ENCODE results near the gene HLF. TPM values are rescaled to one million over a fixed set of nuclear protein-coding genes. Genes with fewer than 3 reads are reported as not detected.

HLF gene
- total and polyA plus RNA-seq, 2 donors, result 7.7 to 31.4 TPM

DNA sequence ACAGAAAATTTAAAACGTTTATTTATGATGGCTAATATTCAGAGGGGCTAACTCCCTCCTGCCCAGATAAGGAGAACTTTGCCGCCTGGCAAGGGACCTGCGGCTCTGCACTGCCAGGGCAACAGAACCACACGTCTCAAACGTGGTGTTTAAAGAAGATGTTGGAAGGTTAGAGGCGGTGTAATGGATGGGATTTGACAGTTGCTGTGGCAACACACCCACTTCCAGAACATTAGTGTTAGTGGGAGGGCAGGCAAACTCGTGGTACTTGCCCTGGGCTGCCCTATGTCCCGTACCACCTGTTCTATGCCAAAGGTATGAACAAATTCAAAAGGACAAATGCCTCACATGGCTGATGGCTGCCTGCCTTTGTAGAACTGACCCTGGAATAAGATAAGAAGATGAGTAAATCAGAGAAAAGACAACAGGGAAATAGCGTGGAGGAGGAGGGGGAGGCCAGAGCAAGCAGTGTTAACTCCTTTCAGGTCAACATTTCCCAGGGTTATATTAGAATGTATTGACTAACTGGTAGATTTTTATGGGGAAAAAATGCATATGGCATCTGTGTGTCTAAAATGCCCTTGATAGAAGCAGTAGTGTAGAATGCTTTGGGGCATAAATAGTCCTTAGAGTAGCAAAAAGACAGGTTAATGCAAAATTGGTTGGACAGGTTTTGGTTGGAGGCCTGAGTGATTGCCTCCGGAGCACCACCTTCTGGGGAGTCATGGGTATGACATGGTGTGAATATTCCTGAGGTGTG lies 30.8 kb downstream of the HLF start:
- no peak for DNase-seq (ENCODE audit: extremely low spot score)
- no peaks in the 10 kb centered on the region for H3K4me1 ChIP-seq (ENCODE audit: insufficient read depth)
- H3K4me3 ChIP-seq (ENCODE audit: low read depth, low read length), result no peak overlapping the region
- 55% methylated on average over 10 of the region's 10 CpGs for WGBS
- H3K36me3 ChIP-seq (ENCODE audit: insufficient read depth), result no peaks in the 10 kb centered on the region
- no peak overlapping the region for H3K27ac ChIP-seq (ENCODE audit: low read depth)

DNA sequence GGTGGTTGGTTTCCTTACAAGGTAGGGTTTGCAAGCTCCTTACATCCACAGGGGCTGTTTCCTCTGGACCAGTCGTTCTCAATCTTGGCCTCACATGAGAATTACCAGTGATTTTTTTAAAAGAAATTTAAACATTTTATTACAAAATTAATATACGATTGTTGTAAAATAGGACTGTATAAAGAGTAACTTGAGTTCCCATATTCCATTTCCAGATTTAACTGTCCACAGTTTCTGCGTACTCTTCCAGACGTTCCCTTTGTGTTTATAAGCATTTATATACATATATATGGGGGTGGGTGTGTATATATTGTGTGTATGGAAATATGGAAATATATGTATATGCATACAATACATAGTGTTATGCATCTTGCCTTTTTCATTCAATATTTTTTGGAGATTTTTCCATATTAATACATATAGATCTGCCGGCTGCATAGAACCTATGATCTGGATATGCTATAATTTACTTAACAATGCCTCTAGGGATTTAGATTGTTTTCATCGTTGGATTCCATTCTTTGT lies 31.5 kb downstream of the HLF start:
- Histone ChIP-seq H3K27ac (ENCODE audit: low read depth) (no peak overlapping the region), H3K36me3 (ENCODE audit: insufficient read depth) (no peaks in the 10 kb centered on the region), H3K4me3 (ENCODE audit: low read depth, low read length) (no peak overlapping the region), H3K4me1 (ENCODE audit: insufficient read depth) (no peaks in the 10 kb centered on the region)
- WGBS, result 58% methylated on average over 6 of the region's 6 CpGs
- no peak for DNase-seq (ENCODE audit: extremely low spot score)

- DNase-seq (ENCODE audit: extremely low spot score), result no peak
These were observed 31.9 kb downstream of the HLF start for GRCh38 chr17:55296699-55297098.

DNA sequence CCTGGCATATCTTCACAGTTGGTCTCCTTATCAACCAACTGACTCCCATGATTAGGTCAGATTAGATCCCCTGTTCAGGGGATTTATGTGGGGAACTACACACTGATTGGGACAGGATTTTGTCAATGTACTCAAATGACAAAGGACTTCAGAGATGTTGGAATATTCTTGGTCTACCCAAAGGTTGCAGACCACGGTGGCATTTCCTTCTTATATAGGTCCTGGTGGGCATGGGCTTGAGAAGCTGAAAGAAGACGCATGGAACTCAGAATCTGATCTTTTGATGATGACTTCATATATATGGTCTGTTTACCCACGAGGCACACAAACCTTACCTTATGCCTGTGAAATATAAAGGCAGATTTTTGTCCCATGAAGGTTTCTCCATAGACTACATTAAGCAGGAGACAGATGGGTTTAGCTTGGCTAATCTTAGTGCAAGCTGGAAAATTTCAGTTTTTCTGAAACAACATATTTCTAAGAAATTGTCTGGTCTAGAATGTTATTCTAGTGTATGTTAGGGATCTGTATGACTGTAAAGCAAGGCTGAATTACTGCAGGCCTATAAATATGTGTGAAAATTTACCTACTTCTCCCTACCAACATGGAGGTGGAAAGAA lies 33.5 kb downstream of the HLF start:
- no peak overlapping the region for H3K27ac ChIP-seq (ENCODE audit: low read depth)
- H3K4me3 ChIP-seq (ENCODE audit: low read depth, low read length), result no peak overlapping the region
- H3K4me1 ChIP-seq (ENCODE audit: insufficient read depth), result no peaks in the 10 kb centered on the region
- no peaks in the 10 kb centered on the region for H3K36me3 ChIP-seq (ENCODE audit: insufficient read depth)
- WGBS, result 89% methylated on average over 3 of the region's 3 CpGs
- DNase-seq (ENCODE audit: extremely low spot score), result no peak

More at GRCh38 chr17:55296699-55297098, 31.9 kb downstream of the HLF start:
- Histone ChIP-seq H3K27ac (ENCODE audit: low read depth) (no peak overlapping the region), H3K36me3 (ENCODE audit: insufficient read depth) (no peaks in the 10 kb centered on the region), H3K4me1 (ENCODE audit: insufficient read depth) (no peaks in the 10 kb centered on the region), H3K4me3 (ENCODE audit: low read depth, low read length) (no peak overlapping the region)
- WGBS, result 93% methylated on average over 1 of the region's 1 CpG

GRCh38 chr17:55299162-55299838 lies 34.5 kb downstream of the HLF start:
- Histone ChIP-seq H3K4me1 (ENCODE audit: insufficient read depth) (no peaks in the 10 kb centered on the region), H3K36me3 (ENCODE audit: insufficient read depth) (no peaks in the 10 kb centered on the region), H3K27ac (ENCODE audit: low read depth) (no peak overlapping the region), H3K4me3 (ENCODE audit: low read depth, low read length) (no peak overlapping the region)
- DNase-seq (ENCODE audit: extremely low spot score), result no peak
- WGBS, result 95% methylated on average over 10 of the region's 10 CpGs

GRCh38 chr17:55299890-55300289 lies 35.1 kb downstream of the HLF start:
- H3K4me3 ChIP-seq (ENCODE audit: low read depth, low read length), result no peak overlapping the region
- no peak for DNase-seq (ENCODE audit: extremely low spot score)
- no peaks in the 10 kb centered on the region for H3K36me3 ChIP-seq (ENCODE audit: insufficient read depth)
- H3K27ac ChIP-seq (ENCODE audit: low read depth), result no peak overlapping the region
- WGBS, result 94% methylated on average over 4 of the region's 4 CpGs
- no peaks in the 10 kb centered on the region for H3K4me1 ChIP-seq (ENCODE audit: insufficient read depth)

- Histone ChIP-seq H3K4me1 (ENCODE audit: insufficient read depth) (no peaks in the 10 kb centered on the region), H3K27ac (ENCODE audit: low read depth) (no peak overlapping the region), H3K4me3 (ENCODE audit: low read depth, low read length) (no peak overlapping the region), H3K36me3 (ENCODE audit: insufficient read depth) (no peaks in the 10 kb centered on the region)
- WGBS, result 94% methylated on average over 6 of the region's 6 CpGs
- no peak for DNase-seq (ENCODE audit: extremely low spot score)
These were observed 35.9 kb downstream of the HLF start for GRCh38 chr17:55300479-55301290.

DNA sequence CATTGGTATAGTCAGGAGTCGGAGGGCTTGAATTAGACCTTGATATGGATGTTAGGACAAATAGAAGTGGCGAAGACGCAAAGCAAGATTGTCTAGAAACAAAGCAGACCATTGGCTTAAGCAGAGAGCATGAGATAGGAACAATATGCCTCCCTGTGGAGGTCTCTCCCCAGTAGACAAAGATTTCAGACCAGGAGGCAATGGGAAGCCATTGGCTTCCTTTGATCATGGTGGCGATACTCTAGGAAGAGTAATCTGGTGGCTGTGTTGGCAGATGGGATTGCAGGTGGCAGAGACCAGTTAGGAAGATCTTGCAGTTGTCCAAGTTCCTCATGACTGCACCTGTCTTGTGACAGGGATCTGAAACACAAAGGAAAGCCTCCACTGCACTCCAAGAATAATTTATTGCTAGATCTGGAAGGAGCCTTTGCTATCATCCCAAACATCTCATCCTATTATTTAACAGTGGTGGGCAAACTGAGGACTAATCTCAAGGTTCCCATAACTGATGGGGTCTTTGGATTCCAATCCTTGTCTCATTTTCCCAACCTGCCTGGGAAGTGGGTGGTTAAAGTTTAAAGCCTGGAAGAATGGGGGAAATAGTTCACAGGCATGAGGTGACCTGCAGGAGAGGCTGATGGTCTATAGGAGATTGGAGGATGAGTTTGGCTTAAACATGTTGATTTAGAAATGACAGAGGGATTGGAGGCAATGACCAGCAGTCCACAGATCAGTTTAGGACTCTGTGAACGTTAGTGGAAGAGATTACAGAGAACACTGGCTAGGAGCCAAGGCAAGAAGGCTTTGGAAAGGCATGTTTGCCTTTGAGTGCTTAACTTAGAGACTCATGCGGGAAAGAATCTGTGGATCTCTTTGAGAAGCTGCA lies 37.0 kb downstream of the HLF start:
- 70% methylated on average over 6 of the region's 6 CpGs for WGBS
- Histone ChIP-seq H3K4me1 (ENCODE audit: insufficient read depth) (no peaks in the 10 kb centered on the region), H3K4me3 (ENCODE audit: low read depth, low read length) (no peak overlapping the region), H3K27ac (ENCODE audit: low read depth) (no peak overlapping the region), H3K36me3 (ENCODE audit: insufficient read depth) (no peaks in the 10 kb centered on the region)
- no peak for DNase-seq (ENCODE audit: extremely low spot score)

GRCh38 chr17:55302407-55302787 lies 37.6 kb downstream of the HLF start:
- no peaks in the 10 kb centered on the region for H3K36me3 ChIP-seq (ENCODE audit: insufficient read depth)
- 69% methylated on average over 6 of the region's 6 CpGs for WGBS
- no peak for DNase-seq (ENCODE audit: extremely low spot score)
- no peaks in the 10 kb centered on the region for H3K4me1 ChIP-seq (ENCODE audit: insufficient read depth)
- no peak overlapping the region for H3K27ac ChIP-seq (ENCODE audit: low read depth)
- no peak overlapping the region for H3K4me3 ChIP-seq (ENCODE audit: low read depth, low read length)

DNA sequence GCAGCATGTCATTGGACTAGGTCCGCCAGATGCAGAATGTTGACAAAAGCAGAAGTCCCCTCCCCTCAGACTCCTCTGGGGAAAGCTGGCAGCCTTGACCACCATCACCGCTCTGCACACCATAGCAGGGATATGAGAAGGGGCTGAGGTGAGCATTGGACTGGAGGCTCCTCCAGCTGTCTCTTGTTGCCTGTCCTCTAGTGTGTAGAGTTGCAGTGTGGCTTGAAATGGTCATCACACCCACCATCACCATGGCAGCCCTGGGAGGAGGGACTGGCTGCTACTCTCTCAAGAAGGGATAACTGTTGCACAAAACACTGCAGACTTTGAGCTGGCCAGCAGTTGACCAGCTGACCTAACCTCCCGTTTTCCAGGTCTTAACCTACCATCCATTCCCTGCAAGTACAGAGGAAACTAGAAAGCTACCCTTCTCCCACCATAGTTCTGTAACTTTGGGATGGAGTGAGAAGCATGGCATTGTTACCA lies 38.3 kb downstream of the HLF start:
- 82% methylated on average over 3 of the region's 3 CpGs for WGBS
- no peak overlapping the region for H3K27ac ChIP-seq (ENCODE audit: low read depth)
- no peak for DNase-seq (ENCODE audit: extremely low spot score)
- no peaks in the 10 kb centered on the region for H3K4me1 ChIP-seq (ENCODE audit: insufficient read depth)
- no peak overlapping the region for H3K4me3 ChIP-seq (ENCODE audit: low read depth, low read length)
- no peaks in the 10 kb centered on the region for H3K36me3 ChIP-seq (ENCODE audit: insufficient read depth)

DNA sequence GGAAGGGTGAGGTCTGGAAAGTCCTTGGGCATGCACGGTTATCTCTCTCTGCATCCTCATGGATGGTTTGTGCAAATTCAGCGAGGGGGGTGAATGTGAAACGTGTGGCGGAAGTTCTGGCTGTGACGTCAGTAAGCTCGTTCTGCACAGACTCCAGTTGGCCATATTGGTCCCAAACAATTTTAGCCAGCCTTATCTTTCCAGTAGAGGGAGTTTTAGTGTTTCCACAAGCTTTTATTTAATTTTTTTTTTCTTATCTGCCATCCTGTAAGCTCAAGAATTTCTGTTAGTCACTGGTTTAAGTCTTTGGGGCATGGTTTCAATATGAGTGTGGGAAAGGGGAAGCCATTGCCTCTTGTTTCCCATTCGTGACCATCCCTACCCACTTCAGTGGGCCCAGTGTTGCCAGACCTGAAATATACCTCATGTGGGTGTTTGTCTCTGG lies 39.0 kb downstream of the HLF start:
- no peak for DNase-seq (ENCODE audit: extremely low spot score)
- Histone ChIP-seq H3K36me3 (ENCODE audit: insufficient read depth) (no peaks in the 10 kb centered on the region), H3K4me1 (ENCODE audit: insufficient read depth) (no peaks in the 10 kb centered on the region), H3K27ac (ENCODE audit: low read depth) (no peak overlapping the region), H3K4me3 (ENCODE audit: low read depth, low read length) (no peak overlapping the region)
- 45% methylated on average over 7 of the region's 7 CpGs for WGBS

GRCh38 chr17:55304171-55304859 lies 39.6 kb downstream of the HLF start:
- Histone ChIP-seq H3K4me1 (ENCODE audit: insufficient read depth) (no peaks in the 10 kb centered on the region), H3K27ac (ENCODE audit: low read depth) (no peak overlapping the region), H3K4me3 (ENCODE audit: low read depth, low read length) (no peak overlapping the region), H3K36me3 (ENCODE audit: insufficient read depth) (no peaks in the 10 kb centered on the region)
- no peak for DNase-seq (ENCODE audit: extremely low spot score)
- WGBS, result 94% methylated on average over 11 of the region's 11 CpGs

Data from urinary bladder (tissue), 4 donors.